ENCODE data around the gene SP3.

- TF ChIP-seq CTCF (IDR thresholded peaks at IDR 0.05) (no peak), POLR2A (IDR thresholded peaks at IDR 0.05) (no peak), POLR2AphosphoS5 (IDR thresholded peaks at IDR 0.05) (no peak)
Observed at GRCh38 chr2:173948842-173949241, 16.3 kb downstream of the SP3 start.

Data from transverse colon (tissue), 4 donors.